WTC11 (cell line): ENCODE data around the gene OR4S1. TPM values are rescaled to one million over a fixed set of nuclear protein-coding genes. Genes with fewer than 3 reads are reported as not detected.

ENCODE experiments used
- ATAC-seq: fragments of 200-7000 bp; cut with Tn5 transposase; 2 replicates; pipeline ENCODE4 v1.10.0; 2021; ENCODE audit warnings: mild to moderate bottlenecking, moderate library complexity
- CTCF ChIA-PET: fragments of 300-600 bp; sonication (Branson Sonifier 250); formaldehyde crosslinking; loops from one replicate; lab custom pipeline; 2021; ENCODE audit warnings: antibody characterized with exemption; lab: Charles Lee
- POLR2A ChIA-PET: fragments of 350-600 bp; sonication (Branson Sonifier 250); formaldehyde crosslinking; loops from one replicate; lab custom pipeline; 2021; ENCODE audit warnings: antibody characterized with exemption; lab: Charles Lee
- DNase-seq: peaks from one replicate; pipeline ENCODE4 v3.0.0; 2021; ENCODE audit warnings: low spot score
- H3K27ac Mint-ChIP-seq: 2 replicates; pipeline ENCODE4 v1.8.0; 2021; ENCODE audit warnings: mixed read lengths
- H3K27me3 Mint-ChIP-seq: 2 replicates; pipeline ENCODE4 v1.8.0; 2021; ENCODE audit warnings: low read depth, mild to moderate bottlenecking, moderate library complexity, mixed read lengths
- H3K36me3 Mint-ChIP-seq: 2 replicates; pipeline ENCODE4 v1.8.0; 2021; ENCODE audit warnings: mixed read lengths
- H3K4me1 Mint-ChIP-seq: 2 replicates; pipeline ENCODE4 v1.8.0; 2022; ENCODE audit warnings: mixed read lengths
- H3K4me3 Mint-ChIP-seq: 2 replicates; pipeline ENCODE4 v1.8.0; 2021; ENCODE audit warnings: mild to moderate bottlenecking, moderate library complexity, mixed read lengths
- H3K9me3 Mint-ChIP-seq: 2 replicates; pipeline ENCODE4 v1.8.0; 2021; ENCODE audit warnings: mixed read lengths
- CREM ChIP-seq: sonication (generic); formaldehyde crosslinking; IDR thresholded peaks from 2 replicates; pipeline ENCODE4 v1.8.1; 2022; ENCODE audit warnings: mild to moderate bottlenecking, missing genetic modification reagents, moderate library complexity
- CTCF ChIP-seq: fragments of 200-600 bp; IDR thresholded peaks from 2 replicates; pipeline ENCODE4 v1.8.0; 2022; ENCODE audit warnings: antibody characterized with exemption
- E2F1 ChIP-seq: sonication (generic); formaldehyde crosslinking; IDR thresholded peaks from 2 replicates; pipeline ENCODE4 v1.8.0; 2022; ENCODE audit warnings: mild to moderate bottlenecking, missing genetic modification reagents
- ETV6 ChIP-seq: sonication (generic); formaldehyde crosslinking; IDR thresholded peaks from 2 replicates; pipeline ENCODE4 v1.8.1; 2022; ENCODE audit warnings: mild to moderate bottlenecking, missing genetic modification reagents
- GABPB1 ChIP-seq: sonication (generic); formaldehyde crosslinking; IDR thresholded peaks from 2 replicates; pipeline ENCODE4 v1.8.1; 2023; ENCODE audit warnings: mild to moderate bottlenecking, missing genetic modification reagents
- HMGA2 ChIP-seq: fragments of 250-450 bp; sonication (Bioruptor Pico); IDR thresholded peaks from 2 replicates; pipeline ENCODE4 v1.4.0; 2021; ENCODE audit warnings: mild to moderate bottlenecking, moderate library complexity
- JUN ChIP-seq: sonication (generic); formaldehyde crosslinking; IDR thresholded peaks from 2 replicates; pipeline ENCODE4 v1.8.0; 2023; ENCODE audit warnings: mild to moderate bottlenecking, missing genetic modification reagents
- KAT7 ChIP-seq: sonication (generic); formaldehyde crosslinking; IDR thresholded peaks from 2 replicates; pipeline ENCODE4 v1.8.1; 2023; ENCODE audit warnings: missing genetic modification reagents, mild to moderate bottlenecking, borderline replicate concordance
- NR3C1 ChIP-seq: sonication (generic); formaldehyde crosslinking; conservative IDR thresholded peaks from 2 replicates; pipeline ENCODE4 v1.8.1; 2023; ENCODE audit warnings: low read depth, mild to moderate bottlenecking, missing genetic modification reagents
- RELA ChIP-seq: sonication (generic); formaldehyde crosslinking; IDR thresholded peaks from 2 replicates; pipeline ENCODE4 v1.8.1; 2022; ENCODE audit warnings: missing genetic modification reagents, mild to moderate bottlenecking, borderline replicate concordance
- SMAD3 ChIP-seq: sonication (generic); formaldehyde crosslinking; IDR thresholded peaks from 2 replicates; pipeline ENCODE4 v1.8.0; 2022; ENCODE audit warnings: missing genetic modification reagents, mild to moderate bottlenecking, borderline replicate concordance
- TCF7 ChIP-seq: sonication (generic); formaldehyde crosslinking; IDR thresholded peaks from 2 replicates; pipeline ENCODE4 v1.8.0; 2022; ENCODE audit warnings: mild to moderate bottlenecking, low read depth, missing genetic modification reagents, moderate library complexity
- ZBTB21 ChIP-seq: sonication (generic); formaldehyde crosslinking; IDR thresholded peaks from 2 replicates; pipeline ENCODE4 v1.8.1; 2023; ENCODE audit warnings: mild to moderate bottlenecking, missing genetic modification reagents, borderline replicate concordance
- ZMAT4 ChIP-seq: fragments of 250-450 bp; sonication (Bioruptor Pico); IDR thresholded peaks from 2 replicates; pipeline ENCODE4 v1.9.0; 2021; ENCODE audit warnings: mild to moderate bottlenecking
- ZNF121 ChIP-seq: sonication (generic); formaldehyde crosslinking; IDR thresholded peaks from 2 replicates; pipeline ENCODE4 v1.8.0; 2023; ENCODE audit warnings: missing genetic modification reagents
- total RNA-seq: library from RNA; stranded (reverse); gene quantifications from 3 replicates; pipeline ENCODE4 v1.2.3, GENCODE V29; 2021
- TF ChIP-seq, protein P1 (sequence below): sonication (generic); formaldehyde crosslinking; IDR thresholded peaks from 2 replicates; pipeline ENCODE4 v1.8.1; 2023; ENCODE audit warnings: mild to moderate bottlenecking, missing genetic modification reagents
- TF ChIP-seq, protein P2 (sequence below): sonication (generic); formaldehyde crosslinking; IDR thresholded peaks from 2 replicates; pipeline ENCODE4 v1.8.1; 2022; ENCODE audit warnings: low read depth, mild to moderate bottlenecking, moderate library complexity, missing genetic modification reagents, borderline replicate concordance
- TF ChIP-seq, protein P3 (sequence below): sonication (generic); formaldehyde crosslinking; IDR thresholded peaks from 2 replicates; pipeline ENCODE4 v1.8.1; 2022; ENCODE audit warnings: missing genetic modification reagents, borderline replicate concordance

OR4S1 gene
- total RNA-seq, 1 experiment from 2014 or later: not detected

DNA sequence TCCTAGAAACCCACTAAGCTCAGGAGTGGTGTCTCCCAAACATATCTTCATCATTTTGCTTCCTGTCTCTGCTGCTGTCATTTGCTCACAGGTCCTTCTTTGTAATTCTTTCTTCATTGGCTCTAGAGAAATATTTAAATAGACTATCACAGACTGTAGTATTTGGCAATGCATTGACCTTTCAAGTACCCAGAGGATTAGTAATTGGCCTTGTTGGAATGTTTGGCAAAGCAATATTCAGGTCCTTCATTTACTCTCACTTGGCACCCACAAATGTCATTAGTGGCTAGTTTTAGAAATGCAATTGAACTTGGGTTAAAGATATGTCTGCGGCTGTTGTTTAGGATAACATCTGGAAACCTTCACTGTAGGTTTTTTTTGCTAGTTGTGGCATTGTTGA lies 48.7 kb downstream of the OR4S1 start:
- peaks cover 4% of the 10 kb centered on the region for H3K27me3 Mint-ChIP-seq
- H3K36me3 Mint-ChIP-seq: peaks cover 69% of the 10 kb centered on the region
- no peak overlapping the region for H3K27ac Mint-ChIP-seq
- ATAC-seq: no peak
- H3K4me3 Mint-ChIP-seq: no peak overlapping the region
- ChIA-PET POLR2A (no interaction called here), CTCF (no interaction called here)
- H3K9me3 Mint-ChIP-seq: peaks cover 80% of the 10 kb centered on the region
- TF ChIP-seq, protein P1, sequence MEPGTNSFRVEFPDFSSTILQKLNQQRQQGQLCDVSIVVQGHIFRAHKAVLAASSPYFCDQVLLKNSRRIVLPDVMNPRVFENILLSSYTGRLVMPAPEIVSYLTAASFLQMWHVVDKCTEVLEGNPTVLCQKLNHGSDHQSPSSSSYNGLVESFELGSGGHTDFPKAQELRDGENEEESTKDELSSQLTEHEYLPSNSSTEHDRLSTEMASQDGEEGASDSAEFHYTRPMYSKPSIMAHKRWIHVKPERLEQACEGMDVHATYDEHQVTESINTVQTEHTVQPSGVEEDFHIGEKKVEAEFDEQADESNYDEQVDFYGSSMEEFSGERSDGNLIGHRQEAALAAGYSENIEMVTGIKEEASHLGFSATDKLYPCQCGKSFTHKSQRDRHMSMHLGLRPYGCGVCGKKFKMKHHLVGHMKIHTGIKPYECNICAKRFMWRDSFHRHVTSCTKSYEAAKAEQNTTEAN: no peak
- TF ChIP-seq E2F1 (CRISPR knock-in tag): no peak
- no peak for TF ChIP-seq JUN (CRISPR knock-in tag)
- TF ChIP-seq CTCF: no peak
- no peak for TF ChIP-seq NR3C1 (CRISPR knock-in tag)
- no peak for TF ChIP-seq ZNF121 (CRISPR knock-in tag)
- TF ChIP-seq, protein P2, sequence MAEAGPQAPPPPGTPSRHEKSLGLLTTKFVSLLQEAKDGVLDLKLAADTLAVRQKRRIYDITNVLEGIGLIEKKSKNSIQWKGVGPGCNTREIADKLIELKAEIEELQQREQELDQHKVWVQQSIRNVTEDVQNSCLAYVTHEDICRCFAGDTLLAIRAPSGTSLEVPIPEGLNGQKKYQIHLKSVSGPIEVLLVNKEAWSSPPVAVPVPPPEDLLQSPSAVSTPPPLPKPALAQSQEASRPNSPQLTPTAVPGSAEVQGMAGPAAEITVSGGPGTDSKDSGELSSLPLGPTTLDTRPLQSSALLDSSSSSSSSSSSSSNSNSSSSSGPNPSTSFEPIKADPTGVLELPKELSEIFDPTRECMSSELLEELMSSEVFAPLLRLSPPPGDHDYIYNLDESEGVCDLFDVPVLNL (CRISPR knock-in tag): no peak
- no peak for TF ChIP-seq ZBTB21 (CRISPR knock-in tag)
- no peak for TF ChIP-seq SMAD3 (CRISPR knock-in tag)
- TF ChIP-seq RELA (CRISPR knock-in tag): no peak
- TF ChIP-seq ZMAT4 (CRISPR knock-in tag): no peak
- no peak for TF ChIP-seq ETV6 (CRISPR knock-in tag)
- TF ChIP-seq GABPB1: no peak
- no peak for TF ChIP-seq HMGA2 (CRISPR knock-in tag)
- TF ChIP-seq TCF7 (CRISPR knock-in tag): no peak
- TF ChIP-seq, protein P3, sequence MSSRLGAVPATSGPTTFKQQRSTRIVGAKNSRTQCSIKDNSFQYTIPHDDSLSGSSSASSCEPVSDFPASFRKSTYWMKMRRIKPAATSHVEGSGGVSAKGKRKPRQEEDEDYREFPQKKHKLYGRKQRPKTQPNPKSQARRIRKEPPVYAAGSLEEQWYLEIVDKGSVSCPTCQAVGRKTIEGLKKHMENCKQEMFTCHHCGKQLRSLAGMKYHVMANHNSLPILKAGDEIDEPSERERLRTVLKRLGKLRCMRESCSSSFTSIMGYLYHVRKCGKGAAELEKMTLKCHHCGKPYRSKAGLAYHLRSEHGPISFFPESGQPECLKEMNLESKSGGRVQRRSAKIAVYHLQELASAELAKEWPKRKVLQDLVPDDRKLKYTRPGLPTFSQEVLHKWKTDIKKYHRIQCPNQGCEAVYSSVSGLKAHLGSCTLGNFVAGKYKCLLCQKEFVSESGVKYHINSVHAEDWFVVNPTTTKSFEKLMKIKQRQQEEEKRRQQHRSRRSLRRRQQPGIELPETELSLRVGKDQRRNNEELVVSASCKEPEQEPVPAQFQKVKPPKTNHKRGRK (CRISPR knock-in tag): no peak
- no peak for TF ChIP-seq CREM (CRISPR knock-in tag)
- TF ChIP-seq KAT7: no peak
- H3K4me1 Mint-ChIP-seq: no peaks in the 10 kb centered on the region
- DNase-seq: no peak

Other genes starting within 250 kb of the OR4S1 start
- gene OR4B1, start 89.4 kb upstream of the OR4S1 start, total RNA-seq: not detected in 3 replicates
- gene OR4X2, start 61.1 kb upstream of the OR4S1 start, total RNA-seq: not detected in 3 replicates
- not detected in 3 replicates for gene OR4X1, start 42.4 kb upstream of the OR4S1 start, total RNA-seq
- gene OR4C3, start 18.7 kb downstream of the OR4S1 start, total RNA-seq: not detected in 3 replicates
- gene OR4C5, start 60.2 kb downstream of the OR4S1 start, total RNA-seq: not detected in 3 replicates
- not detected in 3 replicates for gene OR4A47, start 182.6 kb downstream of the OR4S1 start, total RNA-seq